Gastroesophageal sphincter (tissue), 3 donors: ENCODE data around the gene AKAP8L.

Source experiments
- CTCF ChIP-seq, 4 experiments: fragments of 200-600 bp in 2 of 4; fragments of 450-650 bp in 2 of 4; sonication (generic) in 1 of 4; IDR thresholded peaks; one replicate each; pipeline ENCODE4 v1.5.1; 2017 to 2019; ENCODE audit warnings: antibody characterized with exemption in 4 of 4, mild to moderate bottlenecking in 2 of 4, moderate library complexity in 2 of 4
- EP300 ChIP-seq: sonication (generic); formaldehyde crosslinking; IDR thresholded peaks from one replicate; pipeline ENCODE4 v1.6.1; 2017; ENCODE audit warnings: antibody characterized with exemption, mild to moderate bottlenecking
- POLR2A ChIP-seq, 2 donors: fragments of 450-650 bp; IDR thresholded peaks; one replicate each; pipeline ENCODE4 v1.6.1; 2017; ENCODE audit warnings: antibody characterized with exemption in 2 of 2, mild to moderate bottlenecking in 2 of 2, moderate library complexity in 1 of 2

GRCh38 chr19:15421721-15422260 lies 3.0 kb upstream of the AKAP8L start:
- TF ChIP-seq EP300 (no peak), POLR2A (IDR thresholded peaks at IDR 0.05) (no peak), CTCF (IDR thresholded peaks at IDR 0.05) (no peak)
